Sciatic nerve (tissue), 2 donors: ENCODE results near the gene KNG1. TPM values are rescaled to one million over a fixed set of nuclear protein-coding genes. Genes with fewer than 3 reads are reported as not detected.
"Not testable (repeated sequence)": the region's sequence is repeated elsewhere in the genome, so short reads cannot be mapped to it uniquely, and the experiment has no call there.

Experiments used
- ATAC-seq: fragments of 200-7000 bp; cut with Tn5 transposase; one replicate; pipeline ENCODE4 v1.9.1; 2020; ENCODE audit warnings: mild to moderate bottlenecking, moderate library complexity
- DNase-seq: peaks from one replicate; pipeline ENCODE4 v3.0.0-alpha.2; 2020; ENCODE audit warnings: low spot score
- intact Hi-C: fragments of 100-400 bp; cut with DNase I; formaldehyde crosslinking; loops from one replicate; pipeline ENCODE4 v1.14.2; 2022
- total RNA-seq: library from RNA; stranded (reverse); fragmentation: NEBNext Ultra II Directional; extraction: Animal tissue kit (Norgen Biotek cat#: 25700); gene quantifications from one replicate; pipeline ENCODE4 v1.2.1, GENCODE V29; 2021
- donor health status: DM: no; HTN: no; CAD: no.
- donor health status: DM: no; HTN: no; CAD: no.

Gene KNG1
- total RNA-seq: not detected

- no peak for ATAC-seq
- intact Hi-C loops: no loop called here
- DNase-seq: no peak
Observed at GRCh38 chr3:186717039-186717457, at the start of gene KNG1. Gene KNG1 (plus strand): TSS chr3:186717359. CDS start chr3:186717543, 184 bp downstream.

GRCh38 chr3:186668426-186668825, 48.7 kb upstream of the KNG1 start:
- ATAC-seq (no peak), DNase-seq (no peak)
- intact Hi-C loops: no loop called here

- intact Hi-C loops: no loop called here
- ATAC-seq: no peak
- no peak for DNase-seq
Observed at GRCh38 chr3:186669378-186670084, 47.6 kb upstream of the KNG1 start.

- ATAC-seq (no peak), DNase-seq (no peak)
- intact Hi-C loops: no loop called here
Observed at GRCh38 chr3:186670155-186670554, 47.0 kb upstream of the KNG1 start.

DNA sequence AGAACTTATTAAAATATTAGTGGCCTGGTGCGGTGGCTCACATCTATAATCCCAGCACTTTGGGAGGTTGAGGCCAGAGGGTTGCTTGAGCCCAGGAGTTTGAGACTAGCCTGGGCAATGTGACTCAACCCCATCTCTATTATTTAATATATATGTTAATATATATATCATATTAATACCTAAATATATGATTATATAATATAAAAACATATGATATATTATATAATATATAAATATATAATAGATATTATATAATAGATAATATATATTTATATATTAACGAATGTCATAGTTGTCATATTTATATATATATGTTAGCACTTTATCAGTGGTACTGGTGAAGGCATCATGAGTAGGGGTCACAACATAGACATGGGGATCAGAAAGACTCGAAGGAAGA, 46.1 kb upstream of the KNG1 start:
- no peak for ATAC-seq
- no peak for DNase-seq
- intact Hi-C loops: no loop called here

- intact Hi-C loops: no loop called here
- no peak for DNase-seq
- ATAC-seq: no peak
Observed at GRCh38 chr3:186678604-186679003, 38.6 kb upstream of the KNG1 start.

- ATAC-seq: no peak
- intact Hi-C loops: no loop called here
Observed at GRCh38 chr3:186679151-186679550, 38.0 kb upstream of the KNG1 start.

GRCh38 chr3:186680869-186681268, 36.3 kb upstream of the KNG1 start:
- intact Hi-C loops: no loop called here
- no peak for ATAC-seq
- DNase-seq: no peak

More at GRCh38 chr3:186679151-186679550, 38.0 kb upstream of the KNG1 start:
- DNase-seq: no peak

DNA sequence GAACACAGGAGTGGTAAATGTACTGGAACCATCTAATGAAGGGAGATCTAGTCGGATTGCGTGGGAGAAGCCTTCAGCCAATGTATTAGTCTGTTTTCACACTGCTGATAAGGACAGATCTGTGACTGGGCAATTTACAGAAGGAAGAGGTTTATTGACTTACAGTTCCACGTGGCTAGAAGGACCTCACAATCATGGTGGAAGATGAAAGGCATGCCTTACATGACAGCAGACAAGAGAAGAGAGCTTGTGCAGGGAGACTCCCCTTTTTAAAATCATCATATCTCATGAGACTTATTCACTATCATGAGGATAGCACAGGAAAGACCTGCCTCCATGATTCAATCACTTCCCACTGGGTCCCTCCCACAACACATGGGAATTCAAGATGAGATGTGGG, 34.3 kb upstream of the KNG1 start:
- DNase-seq (no peak), ATAC-seq (no peak)
- intact Hi-C loops: no loop called here

DNA sequence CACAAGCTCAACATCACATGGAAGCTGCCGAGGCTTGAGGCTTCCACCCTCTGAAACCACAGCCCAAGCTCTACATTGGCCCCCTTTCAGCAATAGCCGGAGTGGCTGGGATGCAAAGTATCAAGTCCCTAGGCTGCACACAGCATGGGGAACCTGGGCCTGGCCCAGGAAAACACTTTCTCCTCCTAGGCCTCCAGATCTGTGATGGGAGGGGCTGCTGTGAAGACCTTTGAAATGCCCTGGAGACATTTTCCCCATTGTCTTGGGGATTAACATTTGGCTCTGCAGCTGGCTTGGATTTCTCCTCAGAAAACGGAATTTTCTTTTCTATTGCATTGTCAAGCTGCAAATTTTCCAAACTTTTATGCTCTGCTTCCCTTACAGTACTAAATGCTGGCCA, 33.2 kb upstream of the KNG1 start:
- ATAC-seq (no peak), DNase-seq (no peak)
- intact Hi-C loops: no loop called here

- intact Hi-C loops, DNase-seq, ATAC-seq: not testable (repeated sequence)
Observed at GRCh38 chr3:186686475-186686874, 30.7 kb upstream of the KNG1 start.

DNA sequence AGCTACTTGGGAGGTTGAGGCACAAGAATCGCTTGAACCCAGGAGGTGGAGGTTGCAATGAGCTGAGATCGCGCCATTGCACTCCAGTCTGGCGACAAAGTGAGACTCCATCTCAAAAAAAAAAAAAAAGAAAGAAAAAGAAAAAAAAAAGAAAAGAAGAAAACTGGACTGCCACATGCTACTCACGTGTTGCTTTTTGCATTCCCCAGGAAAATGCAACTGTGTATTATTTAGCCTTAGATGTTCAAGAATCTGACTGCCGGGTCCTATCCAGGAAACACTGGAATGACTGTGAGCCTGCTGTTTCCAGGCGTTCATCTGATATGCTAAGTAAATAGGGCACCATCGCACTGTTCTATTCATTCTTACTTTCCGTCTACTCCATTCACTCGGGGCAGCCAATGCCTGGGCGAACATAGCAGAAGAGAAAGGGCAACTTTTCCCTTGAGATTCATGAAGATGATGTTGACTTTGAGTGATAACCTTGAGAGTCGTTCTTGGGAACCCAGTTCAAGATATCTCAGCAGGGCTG, 30.0 kb upstream of the KNG1 start:
- intact Hi-C loops: no loop called here
- DNase-seq (no peak), ATAC-seq (no peak)

DNA sequence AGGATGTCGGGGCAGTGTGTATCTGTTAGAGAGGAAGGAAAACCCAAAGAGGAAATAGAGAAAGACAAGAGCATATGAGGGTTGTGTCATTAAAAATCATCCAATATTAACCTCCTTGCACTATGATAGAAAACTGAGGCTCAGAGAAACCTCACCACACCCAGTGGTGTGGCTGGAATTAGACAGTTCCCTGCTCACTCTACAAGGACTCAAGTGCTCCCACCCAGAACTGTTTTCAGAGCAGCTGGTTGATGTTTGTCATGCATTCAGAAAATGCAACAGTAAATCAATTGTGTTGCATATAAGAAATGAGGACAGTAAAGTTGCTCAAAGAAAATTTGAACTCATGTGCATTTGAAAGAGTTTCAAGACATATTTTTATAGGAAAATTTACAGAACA, 26.9 kb upstream of the KNG1 start:
- intact Hi-C loops: not testable (repeated sequence)

DNA sequence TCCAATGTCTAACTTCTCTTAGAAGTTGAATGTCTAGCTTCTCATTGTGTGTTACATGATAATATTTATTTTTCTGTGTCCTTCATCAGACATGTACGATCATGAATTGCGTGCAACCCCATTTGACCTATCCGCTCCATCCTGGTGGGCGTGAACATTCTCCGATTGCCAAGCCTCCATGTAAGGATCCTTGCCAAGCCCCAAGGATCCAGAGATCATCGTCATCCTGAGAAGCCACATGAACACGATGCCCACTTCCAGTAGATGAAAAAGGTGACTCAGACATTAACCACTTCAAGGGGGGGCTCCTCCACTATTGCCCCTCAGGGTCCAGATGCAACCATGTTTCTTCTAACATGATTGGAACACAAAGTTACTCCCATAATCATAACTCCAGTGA, 25.5 kb upstream of the KNG1 start:
- intact Hi-C loops: no loop called here
- DNase-seq (no peak), ATAC-seq (no peak)

More for the DNA sequence above, 26.9 kb upstream of the KNG1 start:
- ATAC-seq, DNase-seq: not testable (repeated sequence)

DNA sequence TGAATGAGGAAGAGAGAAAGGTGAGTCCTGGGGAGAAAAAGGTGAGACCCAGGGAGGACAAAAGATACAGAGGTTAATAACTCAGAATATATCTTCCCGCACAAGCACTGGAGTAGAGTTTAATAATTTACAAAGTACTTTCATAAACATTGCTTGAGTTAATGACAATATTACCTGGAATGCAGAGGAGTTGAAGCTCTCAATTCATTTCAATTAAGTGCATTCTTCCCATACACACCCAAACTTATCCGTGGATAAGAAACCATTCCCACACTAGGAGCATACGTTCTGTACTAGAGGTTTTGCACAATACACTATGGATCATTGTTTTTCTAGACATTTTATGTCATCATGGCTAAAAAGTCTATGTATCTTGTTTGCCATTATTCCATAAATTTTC, 23.3 kb upstream of the KNG1 start:
- no peak for DNase-seq
- intact Hi-C loops: no loop called here
- no peak for ATAC-seq

DNA sequence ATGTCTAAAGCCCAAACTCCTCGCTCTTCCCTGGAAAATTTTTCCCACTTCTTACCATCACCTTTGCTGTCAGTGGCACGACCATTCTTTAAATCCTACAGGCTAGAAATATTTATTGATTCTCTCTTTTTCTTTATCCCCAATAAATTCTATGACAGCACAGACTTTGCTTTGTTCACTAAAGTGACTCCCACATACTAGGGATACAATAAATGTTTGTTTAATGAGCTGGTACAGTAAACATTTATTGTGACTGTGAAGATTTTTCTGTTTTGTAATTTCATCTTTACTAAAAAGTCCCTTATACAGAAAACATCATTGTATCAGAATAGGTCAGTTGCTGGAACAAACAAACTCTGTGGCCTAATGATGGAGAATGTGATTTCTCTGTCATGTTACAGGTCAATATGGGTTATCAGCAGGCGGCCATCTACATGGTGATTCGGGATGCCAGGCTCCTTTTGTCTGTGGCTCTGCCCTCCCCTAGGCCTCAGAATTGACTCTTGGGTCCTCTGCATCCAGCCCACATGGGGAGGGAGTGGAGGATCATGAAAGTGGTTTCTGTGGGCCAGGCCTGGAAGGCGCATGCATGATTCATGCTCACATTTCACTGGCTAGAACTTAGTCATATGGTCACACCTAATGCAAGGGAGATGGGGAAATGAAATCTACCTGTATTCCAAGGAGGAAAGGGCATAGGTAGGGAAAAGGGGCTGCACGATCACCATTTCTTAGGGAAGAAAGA, 22.7 kb upstream of the KNG1 start:
- ATAC-seq: no peak
- DNase-seq: no peak
- intact Hi-C loops: no loop called here

DNA sequence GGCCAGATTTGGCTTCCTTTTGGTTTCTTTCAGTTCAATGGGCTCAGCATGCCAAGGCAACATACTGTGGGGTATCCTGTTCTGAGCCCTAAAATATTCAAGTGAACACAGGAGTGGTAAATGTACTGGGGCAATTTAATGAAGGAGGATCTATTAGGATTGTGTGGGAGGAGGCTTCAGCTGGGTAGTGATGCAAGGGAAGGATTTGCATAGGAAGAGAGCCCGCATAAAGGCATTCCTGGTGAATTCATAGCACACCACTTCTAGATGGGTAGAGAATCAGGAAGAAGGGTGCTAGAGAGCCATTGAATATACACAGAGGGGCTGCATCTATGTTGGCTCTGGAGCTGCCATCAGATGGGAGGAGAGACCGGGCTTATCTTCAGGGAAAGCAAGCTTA, 20.6 kb upstream of the KNG1 start:
- DNase-seq (no peak), ATAC-seq (no peak)
- intact Hi-C loops: no loop called here

DNA sequence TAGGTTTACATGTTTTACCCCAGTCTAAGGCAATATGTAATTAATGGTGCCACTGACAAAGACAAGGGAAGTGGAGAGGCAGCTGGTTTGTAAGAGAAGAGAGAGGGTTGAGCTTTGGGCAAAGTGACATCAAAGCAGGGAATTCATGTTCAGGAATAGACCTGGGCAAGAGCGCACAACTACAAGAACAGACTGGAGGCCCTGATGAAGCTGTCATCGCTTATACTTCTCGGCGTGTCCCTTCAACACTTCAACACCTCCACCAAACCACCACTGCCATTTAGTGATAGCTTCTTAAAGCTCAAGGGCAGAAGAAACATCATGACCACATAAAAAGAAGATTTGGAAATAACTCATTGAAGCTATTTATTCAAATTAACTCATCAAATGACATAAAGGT, 19.6 kb upstream of the KNG1 start:
- DNase-seq (no peak), ATAC-seq (no peak)
- intact Hi-C loops: no loop called here

DNA sequence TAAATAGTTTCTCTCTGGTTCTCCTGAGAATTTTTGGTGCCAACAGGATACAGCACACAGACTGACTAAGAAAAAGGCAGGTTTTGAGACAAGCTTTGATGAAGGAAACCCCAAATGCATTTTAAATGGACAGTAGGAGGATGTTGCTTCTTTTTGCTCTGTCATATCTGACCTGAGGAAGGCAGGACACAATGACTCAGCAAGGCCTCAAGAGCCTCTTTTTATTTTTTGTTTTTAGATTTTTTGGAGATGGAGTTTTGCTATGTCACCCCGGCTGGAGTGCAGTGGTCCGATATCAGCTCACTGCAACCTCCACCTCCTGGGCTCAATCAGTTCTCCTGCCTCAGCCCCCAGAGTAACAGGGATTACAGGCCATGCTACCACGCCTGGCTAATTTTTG, 16.9 kb upstream of the KNG1 start:
- intact Hi-C loops: no loop called here
- DNase-seq (no peak), ATAC-seq (no peak)

- intact Hi-C loops, ATAC-seq, DNase-seq: not testable (repeated sequence)
Observed at GRCh38 chr3:186702451-186702850, 14.7 kb upstream of the KNG1 start.
